ENCODE results near the gene OSBPL1A.

Gene OSBPL1A

DNA sequence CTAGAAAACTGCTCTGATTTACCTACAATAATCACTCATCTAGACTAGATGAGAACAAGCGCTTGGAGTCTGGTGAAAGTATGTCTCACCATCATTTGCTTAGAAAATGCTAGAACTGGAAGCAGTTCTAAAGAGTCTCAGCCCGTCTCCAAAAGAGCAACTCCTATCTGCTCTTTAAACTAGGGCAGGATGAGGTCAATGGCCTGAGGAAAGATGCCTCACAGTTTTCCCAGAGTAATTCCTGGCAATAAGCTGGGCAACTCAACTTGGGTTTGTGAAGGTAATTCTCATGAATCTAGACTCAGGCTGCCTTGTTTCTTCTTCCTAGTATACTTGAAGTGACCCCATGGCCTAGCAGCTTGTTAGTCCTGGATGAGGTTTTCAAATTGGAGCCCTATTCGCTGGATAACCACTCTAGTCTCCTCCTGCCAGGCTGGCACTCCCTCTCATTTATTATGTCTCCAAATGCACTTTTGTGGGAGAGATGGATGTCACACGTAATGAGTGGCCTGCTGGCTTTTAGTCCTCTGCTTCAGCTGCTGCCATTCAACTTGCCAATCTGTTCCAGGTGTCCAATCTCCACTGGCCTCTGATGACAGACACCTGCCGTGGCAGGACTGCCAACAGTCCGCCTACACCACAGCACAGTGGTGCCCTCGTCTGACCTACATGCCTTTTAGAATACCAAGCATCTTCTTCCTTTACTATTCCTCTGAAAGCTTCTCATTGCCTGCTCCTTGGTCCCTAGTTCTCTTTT lies 177.9 kb downstream of the OSBPL1A start:
- DNase-seq (ENCODE audit: low read depth): no peak

DNA sequence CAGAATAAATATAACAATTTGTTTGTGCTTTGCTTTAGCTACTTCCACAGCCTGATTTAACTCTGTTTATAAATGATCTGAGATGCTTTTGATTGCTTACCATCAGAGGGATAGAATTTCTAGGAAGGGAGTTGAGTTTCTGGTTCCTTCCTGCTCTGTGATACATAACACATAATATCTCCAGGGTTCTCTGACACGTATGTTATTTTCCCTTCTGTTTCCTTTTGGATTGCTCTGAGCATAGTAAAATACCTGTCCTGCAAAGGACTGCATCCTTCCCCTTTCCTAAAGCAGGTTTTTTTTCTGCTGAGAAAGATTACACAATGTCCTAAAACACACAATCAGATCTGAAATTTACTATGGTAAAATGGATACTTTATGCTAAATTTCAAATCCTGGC lies 182.7 kb downstream of the OSBPL1A start:
- no peak for DNase-seq (ENCODE audit: low read depth)

DNA sequence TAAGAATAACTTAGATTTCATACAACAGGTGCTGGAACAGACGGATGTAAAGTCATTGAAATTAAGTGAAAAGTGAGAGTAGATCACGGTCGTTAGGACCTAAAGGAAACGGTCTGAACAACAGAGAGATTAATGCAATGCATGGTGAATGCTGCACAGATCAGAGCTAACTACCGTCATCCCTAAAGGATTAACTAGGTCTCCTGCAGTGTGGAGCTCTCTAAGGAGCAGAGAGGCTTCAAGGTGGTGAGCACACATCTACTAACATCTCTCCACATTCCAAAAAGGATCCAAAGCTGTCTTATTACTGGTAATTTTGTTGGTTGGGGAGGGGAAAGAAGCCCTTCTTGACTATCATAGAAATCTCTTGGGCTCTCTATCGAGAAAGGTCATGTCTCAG lies 183.5 kb downstream of the OSBPL1A start:
- no peak for DNase-seq (ENCODE audit: low read depth)

DNA sequence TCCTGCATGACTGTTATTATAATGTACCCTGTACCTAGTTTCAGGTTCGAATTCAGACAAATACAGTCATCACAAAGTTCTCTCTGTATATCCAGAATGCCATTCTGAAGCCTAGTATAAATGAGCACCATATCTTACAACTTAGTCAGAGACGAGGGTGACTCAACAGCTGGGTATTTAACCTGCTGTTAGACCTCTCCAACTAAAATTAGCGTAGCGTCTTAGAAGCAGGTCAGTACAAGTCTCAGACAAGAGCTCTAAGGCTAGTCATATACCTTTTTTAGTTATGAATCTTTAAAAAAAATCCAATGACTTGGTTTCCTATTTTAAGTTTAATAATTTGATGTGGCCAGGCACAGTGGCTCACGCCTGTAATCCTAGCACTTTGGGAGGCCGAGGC lies 184.7 kb downstream of the OSBPL1A start:
- DNase-seq (ENCODE audit: low read depth): no peak

DNA sequence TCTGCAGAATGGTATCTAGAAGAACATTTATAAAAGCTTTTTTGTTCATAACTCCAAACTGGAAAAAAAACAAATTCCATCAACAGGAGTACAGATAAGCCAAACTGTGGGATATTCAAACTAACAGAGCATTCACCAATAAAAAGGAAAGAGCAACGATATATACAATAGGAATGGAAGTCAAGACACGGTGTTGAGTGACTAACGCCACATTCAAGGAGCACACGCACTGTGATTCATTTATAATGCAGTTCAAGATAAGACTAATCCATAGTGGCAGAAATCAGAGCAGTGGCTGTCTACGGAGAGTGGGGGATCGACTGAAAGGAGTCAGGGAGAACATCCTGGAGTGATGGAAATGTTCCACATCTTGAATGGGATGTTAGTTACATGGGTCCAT lies 188.1 kb downstream of the OSBPL1A start:
- DNase-seq (ENCODE audit: low read depth): no peak

DNA sequence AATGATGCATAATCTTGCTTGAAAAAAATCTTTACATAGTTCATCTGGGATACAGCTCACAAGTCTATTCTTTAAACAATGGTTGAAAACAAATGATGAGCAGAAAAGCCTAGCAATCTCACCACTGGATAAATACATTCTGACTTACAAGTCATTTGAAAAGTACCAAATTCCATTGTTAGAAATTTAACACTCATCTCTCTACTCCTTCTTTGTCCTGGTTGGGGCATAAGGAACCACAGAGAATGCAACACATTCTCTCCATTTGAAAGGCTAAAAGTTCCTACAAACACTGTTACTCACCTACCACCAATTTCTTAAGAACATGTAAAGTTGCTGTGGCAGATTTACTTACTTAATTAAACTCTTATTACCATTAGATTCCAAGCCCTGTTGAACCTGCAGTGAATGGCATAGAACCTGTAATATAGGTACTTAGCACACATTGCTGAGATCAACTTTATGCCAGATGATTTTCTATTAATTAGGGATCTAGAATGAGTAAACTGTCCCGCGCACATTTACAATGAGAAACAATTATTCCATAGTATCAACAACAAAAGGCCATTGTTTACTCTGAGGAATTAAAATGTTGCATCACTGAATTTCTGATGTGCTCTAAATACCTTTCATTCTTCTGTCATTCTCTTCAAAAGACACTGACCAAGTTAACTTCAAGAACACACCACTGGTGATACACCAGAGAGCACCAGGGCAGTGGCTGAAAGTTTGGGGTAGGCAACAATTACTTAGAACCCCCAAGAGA lies 189.2 kb downstream of the OSBPL1A start:
- no peak for DNase-seq (ENCODE audit: low read depth)

DNA sequence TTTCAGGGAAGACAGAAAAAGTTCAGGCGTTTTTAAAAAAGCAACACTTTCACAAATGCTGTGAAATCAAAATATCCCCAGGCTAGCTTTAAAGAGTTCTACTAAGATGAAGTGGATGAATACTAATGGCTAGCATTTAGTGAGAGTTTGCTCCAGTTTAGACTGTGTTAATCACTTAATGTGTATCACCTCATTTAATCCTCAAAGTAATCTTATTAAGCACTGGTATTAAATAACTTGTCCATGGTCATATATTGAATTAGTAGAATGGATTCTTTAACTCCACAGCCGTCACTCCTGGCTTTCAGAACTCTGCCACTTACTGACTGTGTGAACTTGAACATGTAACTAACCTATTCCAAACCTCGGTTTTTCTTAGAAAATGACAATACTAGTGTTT lies 192.7 kb downstream of the OSBPL1A start:
- DNase-seq (ENCODE audit: low read depth): no peak

DNA sequence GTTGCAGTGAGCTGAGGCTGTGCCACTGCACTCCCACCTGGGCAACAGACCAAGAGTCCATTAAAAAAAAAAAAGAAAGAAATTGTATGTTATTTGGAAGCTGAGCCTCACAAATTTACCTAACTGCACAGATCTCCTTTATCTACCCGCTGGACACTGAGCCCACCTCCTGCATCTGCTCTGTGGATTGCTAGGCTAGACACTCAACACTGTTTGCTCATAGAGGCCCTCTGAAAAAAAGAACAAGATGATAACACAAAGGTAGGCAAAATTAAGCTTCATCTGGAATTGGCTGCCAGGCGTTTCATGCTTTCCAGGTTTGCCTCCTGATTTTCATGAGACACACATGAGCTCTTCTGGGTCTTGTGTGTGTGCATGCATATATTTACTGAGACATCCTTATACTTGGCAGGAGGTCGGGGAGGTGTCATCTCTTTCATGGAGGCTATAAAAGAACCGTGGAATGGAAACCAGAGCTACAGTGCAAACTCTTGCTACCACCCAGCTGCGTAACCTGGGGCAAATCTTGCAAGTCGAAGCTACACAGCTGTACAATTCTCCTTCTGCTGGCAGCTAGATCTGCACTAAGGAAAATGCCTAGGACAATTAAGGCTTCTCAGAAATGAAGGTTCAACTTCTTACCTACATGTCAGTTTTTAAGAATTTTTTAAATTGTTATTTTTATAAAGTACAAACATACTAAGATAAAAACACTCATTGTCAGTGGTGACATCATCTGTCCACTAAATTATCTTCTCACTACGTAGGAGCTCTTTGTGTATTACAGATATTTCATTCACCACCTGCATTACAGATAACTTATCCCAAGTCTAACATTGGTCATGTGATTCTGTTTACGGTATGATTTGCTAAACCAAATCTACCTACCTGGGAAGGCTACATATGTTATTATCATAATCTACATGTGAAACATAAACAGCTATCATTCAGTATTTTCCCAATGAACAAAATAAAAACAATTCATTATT lies 195.6 kb downstream of the OSBPL1A start:
- no peak for DNase-seq (ENCODE audit: low read depth)

DNA sequence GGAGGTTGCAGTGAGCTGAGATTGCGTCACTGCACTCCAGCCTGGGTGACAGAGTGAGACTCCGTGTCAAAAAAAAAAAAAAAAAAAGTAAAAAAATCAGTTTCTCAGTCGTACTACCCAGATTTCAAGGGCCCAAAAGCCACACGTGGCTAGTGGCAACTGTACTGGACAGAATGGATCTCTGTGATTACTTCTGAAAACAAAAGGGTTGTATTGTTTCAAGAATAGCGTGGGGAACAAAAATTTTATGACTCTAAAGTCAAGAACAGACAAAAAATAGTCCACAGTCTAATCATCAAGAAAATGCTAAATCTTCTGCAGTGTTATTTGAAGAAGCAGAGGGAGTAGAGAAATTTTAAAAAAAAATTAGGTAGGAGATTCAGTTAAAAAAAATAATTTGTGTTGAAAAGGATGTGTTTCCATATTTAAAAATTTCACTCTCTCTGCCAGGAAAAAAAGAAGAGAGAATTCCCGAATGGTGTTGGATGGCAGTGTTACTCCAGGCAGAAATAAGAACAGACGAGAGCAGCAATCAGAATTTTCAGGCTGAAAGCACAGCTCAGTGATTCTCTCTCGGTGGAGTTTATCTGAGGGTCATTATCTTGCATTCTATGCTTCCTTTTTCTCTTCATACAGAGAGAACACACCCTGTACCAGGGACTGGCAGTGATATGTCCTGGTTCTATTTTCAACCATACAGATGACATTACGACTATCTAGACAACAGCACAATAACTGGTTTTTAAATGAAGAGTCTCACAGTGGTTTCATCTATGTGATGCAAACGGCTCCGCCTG lies 196.9 kb downstream of the OSBPL1A start:
- DNase-seq (ENCODE audit: low read depth): no peak

DNA sequence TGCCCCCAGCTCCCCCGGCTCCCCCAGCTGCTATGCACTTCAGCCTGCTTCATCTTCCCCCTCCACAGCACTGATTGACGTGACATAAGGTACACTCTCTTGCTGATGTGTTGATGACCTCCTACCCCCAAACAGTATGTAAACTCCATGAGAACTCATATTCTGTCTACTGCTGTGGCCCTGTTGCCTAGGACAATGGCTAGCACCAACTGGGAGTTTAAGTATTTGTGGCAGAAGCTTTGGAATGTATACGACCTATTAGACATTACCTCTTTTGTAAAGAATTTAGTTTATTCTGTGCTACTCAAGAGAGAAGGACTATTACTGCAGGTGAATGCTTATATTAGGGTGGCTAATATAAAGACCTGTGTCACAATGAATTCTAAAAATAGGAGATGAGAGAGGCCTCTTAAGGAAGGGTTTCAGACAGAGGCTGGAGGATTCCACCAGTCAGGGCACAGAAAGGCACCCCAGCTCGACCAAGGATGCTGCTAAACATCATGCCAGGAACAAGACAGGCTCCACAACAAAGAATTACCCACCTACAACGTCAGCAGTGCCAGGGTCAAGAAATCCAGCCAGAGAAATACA lies 198.2 kb downstream of the OSBPL1A start:
- no peak for DNase-seq (ENCODE audit: low read depth)

DNA sequence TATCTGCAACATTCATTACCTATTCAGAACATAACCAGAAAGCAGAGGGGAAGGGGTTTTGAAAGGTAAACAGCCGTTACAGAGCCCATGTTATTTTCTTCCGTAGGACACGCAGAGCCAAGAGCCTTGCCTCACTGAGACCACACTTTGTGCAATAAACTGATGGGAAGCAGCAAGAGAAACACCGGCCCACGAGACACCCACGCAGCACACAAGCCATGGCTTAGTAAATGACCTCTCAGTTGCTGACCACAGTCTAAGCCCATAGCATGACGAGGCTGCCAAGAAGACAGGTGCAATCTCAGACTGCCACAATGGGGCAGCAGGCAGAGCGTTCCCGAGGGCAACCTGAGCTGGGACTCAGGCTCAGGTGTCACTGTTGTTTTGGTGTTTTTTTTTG lies 199.2 kb downstream of the OSBPL1A start:
- no peak for DNase-seq (ENCODE audit: low read depth)

DNA sequence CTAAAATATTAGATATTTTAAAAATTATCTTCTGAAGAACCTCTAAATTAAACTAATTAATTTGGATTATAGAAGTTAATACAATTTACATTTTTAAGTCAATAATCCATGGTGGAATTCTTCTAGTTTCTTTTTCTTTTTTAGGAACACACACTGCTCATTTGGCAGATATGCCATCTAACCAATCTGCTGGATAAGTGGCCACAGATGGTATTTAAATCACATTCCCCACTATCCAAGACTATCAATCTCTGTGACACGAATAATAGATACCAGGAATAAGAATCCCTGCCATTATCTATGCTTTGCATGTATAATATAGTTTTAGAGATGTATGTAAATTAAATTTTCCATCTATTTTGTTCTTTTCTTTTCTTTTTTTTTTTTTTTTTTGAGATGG lies 200.2 kb downstream of the OSBPL1A start:
- DNase-seq (ENCODE audit: low read depth): no peak

DNA sequence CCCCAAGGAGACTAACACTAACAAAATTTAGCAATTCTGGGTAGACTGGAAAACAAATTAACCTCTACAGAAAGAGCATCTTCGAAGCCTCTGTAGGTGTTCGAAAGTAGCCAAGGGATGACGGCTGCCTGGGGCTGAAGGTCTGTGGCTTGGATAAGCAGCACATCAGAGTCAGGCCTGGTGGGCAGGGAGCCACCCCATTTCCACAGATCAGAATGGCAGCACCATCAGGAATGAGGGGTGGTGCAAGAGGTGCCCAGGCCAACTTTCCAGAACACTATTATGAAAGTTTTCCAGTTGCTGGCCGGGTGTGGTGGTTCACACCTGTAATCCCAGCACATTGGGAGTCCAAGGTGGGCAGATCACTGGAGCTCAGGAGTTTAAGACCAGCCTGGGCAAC lies 200.9 kb downstream of the OSBPL1A start:
- DNase-seq (ENCODE audit: low read depth): no peak

DNA sequence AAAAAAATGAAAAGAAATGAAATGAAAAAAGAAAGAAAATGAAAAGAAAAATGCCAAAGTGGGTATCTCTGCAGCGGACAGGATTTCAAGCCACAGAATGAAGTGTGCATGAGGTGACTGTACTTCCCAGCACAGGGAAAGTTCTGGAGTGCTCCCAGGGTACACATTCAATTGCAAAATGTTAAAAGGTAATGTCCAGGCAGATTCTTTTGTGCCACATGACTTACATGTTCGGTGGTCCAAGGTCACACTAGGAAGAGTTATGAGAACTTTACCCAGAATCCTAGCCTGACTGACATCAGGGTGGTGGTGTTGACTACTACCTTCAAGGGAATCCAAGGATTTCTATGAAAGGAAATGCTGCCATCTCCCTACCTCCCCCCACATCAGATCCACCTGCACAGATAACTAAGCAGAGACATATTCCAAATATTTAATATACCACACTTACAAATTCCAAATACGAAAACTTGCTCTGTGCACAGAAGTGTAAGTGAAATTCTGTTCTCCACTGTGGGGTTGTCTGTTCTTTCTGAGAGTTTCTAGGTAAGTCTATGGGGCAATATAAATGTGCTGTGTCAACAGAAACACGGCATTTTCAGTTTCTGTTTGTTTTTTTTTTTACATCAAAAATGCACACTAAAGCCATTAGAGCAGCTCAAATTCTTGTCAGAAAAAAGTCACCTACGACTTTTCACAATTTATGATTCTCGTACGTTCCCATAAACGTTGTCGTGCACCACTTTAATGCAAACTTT lies 202.1 kb downstream of the OSBPL1A start:
- no peak for DNase-seq (ENCODE audit: low read depth)

DNA sequence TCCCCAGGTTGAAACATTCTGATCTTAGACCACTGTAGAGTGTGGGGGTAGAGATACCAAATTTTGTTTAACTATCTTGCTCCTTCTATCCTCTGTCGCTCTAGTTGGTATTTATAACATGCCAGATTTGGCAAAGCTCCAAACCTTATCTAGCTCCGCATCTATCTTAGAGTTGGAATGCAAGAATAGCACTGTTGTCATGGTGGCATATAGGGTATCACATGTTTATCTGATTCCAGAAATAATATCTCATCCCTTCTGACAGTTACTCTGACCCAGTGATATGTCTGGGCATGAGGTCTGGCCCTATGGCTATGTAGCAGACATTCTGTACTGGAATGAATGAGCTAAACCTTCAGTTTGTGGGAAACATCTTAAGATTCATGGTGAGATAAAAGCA lies 207.0 kb downstream of the OSBPL1A start:
- DNase-seq (ENCODE audit: low read depth): no peak

DNA sequence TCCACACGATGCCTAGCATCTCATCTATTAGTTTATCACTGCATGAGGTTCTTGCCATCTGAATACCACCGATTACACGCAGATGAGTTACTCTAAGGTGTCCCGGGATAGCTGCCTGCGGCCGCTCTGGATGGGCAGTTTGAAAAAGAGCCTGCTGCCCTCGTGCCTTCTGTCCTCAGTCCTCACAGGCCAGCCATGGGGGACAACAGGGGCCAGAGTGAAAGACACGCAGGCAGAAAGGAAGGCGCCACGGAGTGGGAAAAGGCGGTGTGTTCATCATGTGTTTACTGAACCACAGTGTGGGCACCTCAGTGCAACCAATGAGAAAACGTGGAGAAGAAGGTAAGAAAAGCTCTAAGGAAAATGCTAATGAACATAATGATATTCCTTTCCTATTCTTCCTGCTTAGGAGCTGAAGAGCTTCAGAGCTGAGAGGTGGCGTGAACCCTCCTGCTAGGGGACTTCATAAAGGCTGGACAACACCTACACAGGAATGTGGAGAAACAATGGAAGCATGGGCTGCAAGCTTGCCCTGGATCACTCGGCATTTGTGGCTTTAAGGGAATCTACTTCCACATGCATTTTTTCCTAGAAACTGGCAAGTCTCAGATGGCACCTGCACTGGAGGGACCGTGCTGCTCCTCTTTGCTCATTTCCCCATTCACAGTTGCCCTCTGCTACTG lies 207.8 kb downstream of the OSBPL1A start:
- no peak for DNase-seq (ENCODE audit: low read depth)

DNA sequence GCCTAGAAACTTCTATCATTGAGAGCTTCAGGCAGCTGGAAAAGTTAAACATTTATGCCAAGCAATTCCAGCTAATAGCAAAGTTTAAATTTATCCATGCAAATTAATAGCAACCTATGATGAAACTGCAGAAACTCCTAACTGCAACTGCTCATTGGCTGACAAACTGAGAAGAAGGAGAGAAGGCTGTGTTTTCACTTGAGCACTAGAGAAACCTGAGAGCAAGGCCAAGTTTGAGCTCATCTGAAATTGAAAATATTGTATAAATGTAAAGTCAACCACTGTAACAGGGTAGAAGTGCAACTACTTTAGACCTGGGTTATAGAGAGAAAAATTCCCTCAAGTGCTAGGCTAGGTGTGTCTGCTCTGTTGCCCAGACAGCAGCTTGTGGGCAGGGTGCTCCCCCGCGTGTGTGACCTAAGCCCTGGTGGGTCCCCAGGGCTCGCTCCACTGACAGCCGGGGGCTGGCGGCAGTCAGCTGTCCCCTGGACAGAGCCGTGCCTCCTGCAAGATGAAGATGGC lies 208.6 kb downstream of the OSBPL1A start:
- DNase-seq (ENCODE audit: low read depth): no peak

DNA sequence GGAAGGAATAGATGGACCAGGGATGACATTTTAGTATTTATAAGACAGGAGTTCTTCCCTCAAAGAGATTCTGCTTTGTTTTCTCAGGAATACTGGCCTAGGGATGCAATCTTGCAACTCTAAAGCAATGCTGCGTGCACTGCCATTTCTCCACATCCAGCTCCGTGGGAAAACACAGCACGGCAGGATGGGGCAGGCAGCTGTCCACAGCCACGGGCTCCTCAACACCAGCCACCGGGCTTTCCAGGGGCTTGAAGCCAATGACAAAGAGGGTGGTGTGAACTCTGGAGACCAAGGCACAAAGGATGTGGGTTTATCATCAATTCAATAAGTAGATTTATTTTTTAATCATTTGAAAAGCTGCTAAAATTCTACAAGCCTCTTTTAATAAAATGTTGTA lies 209.5 kb downstream of the OSBPL1A start:
- no peak for DNase-seq (ENCODE audit: low read depth)

DNA sequence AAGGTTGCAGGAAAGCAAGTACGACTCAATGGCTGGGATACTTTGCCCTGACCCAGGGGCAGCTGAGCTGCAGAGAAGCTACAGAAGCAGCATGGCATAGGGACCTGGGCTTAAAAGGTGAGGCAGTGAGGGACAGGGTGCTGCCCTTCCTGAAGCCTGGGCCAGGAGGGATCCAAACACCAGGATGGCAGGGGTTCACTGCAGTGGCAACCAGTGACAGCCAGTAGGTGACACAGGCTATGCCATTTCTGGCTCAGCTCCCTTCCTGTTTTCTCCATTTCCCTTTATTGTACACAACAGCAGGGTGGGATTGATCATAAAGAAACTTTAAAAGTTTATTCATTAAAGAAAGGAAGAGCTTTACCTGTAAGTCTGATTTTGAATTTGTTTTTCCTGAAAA lies 209.9 kb downstream of the OSBPL1A start:
- no peak for DNase-seq (ENCODE audit: low read depth)

DNA sequence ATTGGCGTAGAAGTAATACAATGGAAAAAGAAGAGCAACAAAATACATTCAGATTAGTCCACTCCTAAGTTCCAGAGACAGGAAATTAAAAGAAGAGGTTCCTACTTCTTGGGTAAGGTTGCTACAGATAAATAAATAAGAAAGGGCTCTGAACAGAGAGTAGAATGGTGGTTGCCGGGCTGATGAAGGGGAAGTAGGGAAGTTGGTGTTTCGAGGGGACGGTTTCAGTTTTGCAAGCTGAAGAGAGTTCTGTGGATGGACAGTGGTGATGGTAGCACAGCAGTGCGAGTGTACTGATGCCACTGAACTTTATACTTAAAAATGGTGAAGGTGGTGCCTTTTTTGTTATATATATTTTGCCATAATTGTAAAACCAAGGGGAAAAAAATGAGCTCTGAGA lies 210.6 kb downstream of the OSBPL1A start:
- DNase-seq (ENCODE audit: low read depth): no peak

Data from CMK (cell line).